Suprapubic skin (tissue), 4 donors: ENCODE results near the gene FAM163B. TPM values are rescaled to one million over a fixed set of nuclear protein-coding genes. Genes with fewer than 3 reads are reported as not detected.

Experiments
- DNase-seq, 2 donors: peaks; one replicate each; pipeline ENCODE4 v3.0.0-alpha.2; 2019; ENCODE audit warnings: low spot score in 2 of 2
- H3K27ac ChIP-seq: fragments of 200-600 bp; sonication (generic); one replicate; pipeline ENCODE4 v1.5.1; 2019
- H3K27me3 ChIP-seq: fragments of 200-600 bp; sonication (generic); one replicate; pipeline ENCODE4 v1.5.1; 2019
- H3K36me3 ChIP-seq: fragments of 200-600 bp; sonication (generic); one replicate; pipeline ENCODE4 v1.5.1; 2019
- H3K4me1 ChIP-seq: fragments of 200-600 bp; sonication (generic); one replicate; pipeline ENCODE4 v1.5.1; 2019
- H3K4me3 ChIP-seq: fragments of 200-600 bp; sonication (generic); one replicate; pipeline ENCODE4 v1.5.1; 2019; ENCODE audit warnings: mild to moderate bottlenecking
- H3K9me3 ChIP-seq: fragments of 200-600 bp; sonication (generic); one replicate; pipeline ENCODE4 v1.5.1; 2019
- CTCF ChIP-seq, 2 donors: fragments of 200-600 bp in 1 of 2; fragments of 450-650 bp in 1 of 2; sonication (generic) in 1 of 2; IDR thresholded peaks; one replicate each; pipeline ENCODE4 v1.5.1; 2016 to 2019; ENCODE audit warnings: antibody characterized with exemption in 2 of 2, mild to moderate bottlenecking in 1 of 2, moderate library complexity in 1 of 2
- EP300 ChIP-seq: sonication (generic); formaldehyde crosslinking; IDR thresholded peaks from one replicate; pipeline ENCODE4 v1.6.1; 2017; ENCODE audit warnings: antibody characterized with exemption
- POLR2A ChIP-seq, 2 donors: fragments of 450-650 bp; IDR thresholded peaks; one replicate each; pipeline ENCODE4 v1.6.1; 2017; ENCODE audit warnings: antibody characterized with exemption in 2 of 2, mild to moderate bottlenecking in 2 of 2, moderate library complexity in 2 of 2
- POLR2AphosphoS5 ChIP-seq, 3 donors: sonication (generic); formaldehyde crosslinking; IDR thresholded peaks; one replicate each; pipeline ENCODE4 v1.6.1; 2017; ENCODE audit warnings: antibody characterized with exemption in 3 of 3
- WGBS: methylation state at CpG from one replicate; pipeline ENCODE4 v1.1.5; 2018; 5-methylcytosine and 5-hydroxymethylcytosine counted together
- total RNA-seq, 4 donors: library from RNA; depleted of rRNA; stranded (reverse); fragments of >200 nt; gene quantifications; one replicate each; pipeline ENCODE4 v1.1.0, GENCODE V29; 2016

Gene FAM163B
- total RNA-seq, 4 donors from 2014 or later = not detected

- Histone ChIP-seq H3K4me1 (peaks cover 39% of the 10 kb centered on the region), H3K36me3 (no peaks in the 10 kb centered on the region), H3K27me3 (peaks cover 97% of the 10 kb centered on the region), H3K27ac (no peak overlapping the region), H3K4me3 (no peak overlapping the region), H3K9me3 (no peaks in the 10 kb centered on the region)
- TF ChIP-seq EP300 (no peak), POLR2A (IDR thresholded peaks at IDR 0.05) (no peak), CTCF (IDR thresholded peaks at IDR 0.05) (no peak), POLR2AphosphoS5 (IDR thresholded peaks at IDR 0.05) (no peak)
- 92% methylated on average over 2 of the region's 9 CpGs for WGBS
- DNase-seq = no peak
These were observed 77.9 kb downstream of the FAM163B start for GRCh38 chr9:133531293-133531692.

GRCh38 chr9:133529874-133530273 is 79.3 kb downstream of the FAM163B start:
- Histone ChIP-seq H3K4me3 (no peak overlapping the region), H3K27me3 (peaks cover 85% of the 10 kb centered on the region), H3K36me3 (no peaks in the 10 kb centered on the region), H3K9me3 (no peaks in the 10 kb centered on the region), H3K4me1 (peaks cover 38% of the 10 kb centered on the region), H3K27ac (no peak overlapping the region)
- TF ChIP-seq EP300 (no peak), POLR2AphosphoS5 (IDR thresholded peaks at IDR 0.05) (no peak), POLR2A (IDR thresholded peaks at IDR 0.05) (no peak), CTCF (IDR thresholded peaks at IDR 0.05) (no peak)
- 83% methylated on average over 6 of the region's 7 CpGs for WGBS
- no peak for DNase-seq

- Histone ChIP-seq H3K9me3 (no peaks in the 10 kb centered on the region), H3K36me3 (no peaks in the 10 kb centered on the region), H3K4me1 (peaks cover 34% of the 10 kb centered on the region), H3K27ac (no peak overlapping the region), H3K27me3 (peaks cover 81% of the 10 kb centered on the region), H3K4me3 (no peak overlapping the region)
- DNase-seq = no peak
- TF ChIP-seq EP300 = no peak
- TF ChIP-seq POLR2AphosphoS5 (IDR thresholded peaks at IDR 0.05) = no peak
- no peak for TF ChIP-seq POLR2A (IDR thresholded peaks at IDR 0.05)
- no peak for TF ChIP-seq CTCF (IDR thresholded peaks at IDR 0.05)
- WGBS = 100% methylated on average over 2 of the region's 7 CpGs
These were observed 79.7 kb downstream of the FAM163B start for GRCh38 chr9:133529457-133529856.

- H3K9me3 ChIP-seq = no peaks in the 10 kb centered on the region
- TF ChIP-seq POLR2A (IDR thresholded peaks at IDR 0.05) (no peak), EP300 (no peak)
- H3K4me1 ChIP-seq = peaks cover 28% of the 10 kb centered on the region
- DNase-seq = no peak
- H3K4me3 ChIP-seq = no peak overlapping the region
- peaks cover 75% of the 10 kb centered on the region for H3K27me3 ChIP-seq
- H3K36me3 ChIP-seq = no peaks in the 10 kb centered on the region
- H3K27ac ChIP-seq = no peak overlapping the region
- WGBS = 28% methylated on average over 5 of the region's 11 CpGs
These were observed 80.3 kb downstream of the FAM163B start for GRCh38 chr9:133528876-133529241.

GRCh38 chr9:133528001-133528875 is 81.0 kb downstream of the FAM163B start:
- H3K27ac ChIP-seq = no peak overlapping the region
- no peak overlapping the region for H3K4me3 ChIP-seq
- TF ChIP-seq CTCF (IDR thresholded peaks at IDR 0.05) = no peak
- no peak for TF ChIP-seq POLR2AphosphoS5 (IDR thresholded peaks at IDR 0.05)
- no peak for TF ChIP-seq POLR2A (IDR thresholded peaks at IDR 0.05)
- TF ChIP-seq EP300 = no peak

More at GRCh38 chr9:133528001-133528875, 81.0 kb downstream of the FAM163B start:
- WGBS = 52% methylated on average over 11 of the region's 22 CpGs
- peaks cover 69% of the 10 kb centered on the region for H3K27me3 ChIP-seq
- no peaks in the 10 kb centered on the region for H3K9me3 ChIP-seq
- no peak for DNase-seq
- peaks cover 24% of the 10 kb centered on the region for H3K4me1 ChIP-seq
- H3K36me3 ChIP-seq = no peaks in the 10 kb centered on the region
